ENCODE data around the gene TBX1.

The TBX1 gene

DNA sequence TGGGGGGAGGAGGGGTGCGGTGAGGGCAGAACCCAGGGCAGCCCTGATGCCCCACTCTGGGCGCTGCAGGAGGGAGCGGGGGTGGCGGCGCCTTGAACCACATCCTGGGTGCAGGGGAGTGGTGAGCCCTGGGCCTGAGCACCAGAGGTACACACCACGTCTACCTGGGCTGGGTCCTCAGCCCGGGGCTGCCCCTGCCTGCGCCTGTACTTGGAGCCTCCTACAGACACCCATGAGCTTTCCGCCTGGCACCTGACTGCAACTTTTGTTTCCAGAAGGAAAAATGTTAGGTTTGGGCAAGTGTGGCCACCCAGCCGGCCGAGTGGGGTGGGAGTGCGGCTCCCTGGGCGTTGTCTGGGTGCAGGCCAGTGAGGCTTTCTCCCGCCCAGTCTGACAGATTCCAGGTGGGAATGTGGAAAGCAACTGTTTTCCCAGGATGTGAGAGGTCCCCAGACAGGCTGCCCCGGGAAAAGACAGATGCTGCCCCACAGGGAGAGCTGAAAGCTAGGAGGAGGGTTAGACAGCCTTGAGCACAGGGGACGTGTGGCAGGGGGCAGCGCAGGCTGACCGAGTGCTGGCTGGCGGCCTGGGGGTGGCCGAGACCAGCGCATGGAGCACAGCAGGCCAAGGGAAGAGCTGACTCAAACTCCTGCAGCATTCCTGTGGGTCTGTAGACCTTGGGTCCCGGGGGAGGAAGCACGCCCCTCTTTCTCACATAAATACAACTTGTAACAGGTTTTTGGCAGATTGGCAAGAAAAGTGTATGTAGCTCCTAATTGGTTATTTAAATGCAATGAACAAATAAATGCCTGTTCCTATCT lies 50.0 kb downstream of the TBX1 start:
- peak; percentile 28 for DNase-seq (ENCODE audit: low read depth)
- H3K4me3 ChIP-seq (ENCODE audit: control insufficient read depth, low read depth, low read length), result no peak overlapping the region
- TF ChIP-seq CTCF (IDR thresholded peaks at IDR 0.05; ENCODE audit: control insufficient read depth, insufficient read depth, low read depth, low read length, missing control alignments), result no peak

- DNase-seq (ENCODE audit: low read depth), result no peak
- no peak for TF ChIP-seq CTCF (IDR thresholded peaks at IDR 0.05; ENCODE audit: control insufficient read depth, insufficient read depth, low read depth, low read length, missing control alignments)
Observed at GRCh38 chr22:19811211-19811621, 50.6 kb downstream of the TBX1 start.

GRCh38 chr22:19811811-19812771 lies 51.5 kb downstream of the TBX1 start:
- no peak for DNase-seq (ENCODE audit: low read depth)

More at GRCh38 chr22:19811211-19811621, 50.6 kb downstream of the TBX1 start:
- no peak overlapping the region for H3K4me3 ChIP-seq (ENCODE audit: control insufficient read depth, low read depth, low read length)

GRCh38 chr22:19812910-19813309 lies 52.3 kb downstream of the TBX1 start:
- no peak for TF ChIP-seq CTCF (IDR thresholded peaks at IDR 0.05; ENCODE audit: control insufficient read depth, insufficient read depth, low read depth, low read length, missing control alignments)
- DNase-seq (ENCODE audit: low read depth), result no peak
- H3K4me3 ChIP-seq (ENCODE audit: control insufficient read depth, low read depth, low read length), result no peak overlapping the region

More at GRCh38 chr22:19811811-19812771, 51.5 kb downstream of the TBX1 start:
- H3K4me3 ChIP-seq (ENCODE audit: control insufficient read depth, low read depth, low read length), result no peak overlapping the region
- TF ChIP-seq CTCF (IDR thresholded peaks at IDR 0.05; ENCODE audit: control insufficient read depth, insufficient read depth, low read depth, low read length, missing control alignments), result no peak

DNA sequence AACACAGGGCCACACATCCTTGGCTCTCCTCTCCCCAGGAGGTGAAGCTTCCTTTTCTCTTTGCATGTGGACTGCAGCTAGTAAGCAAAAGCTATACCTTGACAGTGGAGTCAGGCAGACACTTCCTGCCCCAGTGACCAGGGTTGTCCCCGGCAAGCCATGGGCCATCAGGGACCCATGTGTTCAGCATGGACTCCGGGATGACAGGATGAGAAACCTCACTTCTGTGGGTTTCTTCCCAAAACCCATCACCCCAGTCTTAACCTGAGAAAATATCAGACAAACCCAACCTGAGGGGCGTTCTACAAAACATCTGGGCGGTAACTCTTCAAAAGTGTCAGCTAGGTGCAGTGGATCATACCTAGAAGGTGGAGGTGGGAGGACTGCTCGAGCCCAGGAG lies 53.9 kb downstream of the TBX1 start:
- no peak for DNase-seq (ENCODE audit: low read depth)
- H3K4me3 ChIP-seq (ENCODE audit: control insufficient read depth, low read depth, low read length), result no peak overlapping the region
- no peak for TF ChIP-seq CTCF (IDR thresholded peaks at IDR 0.05; ENCODE audit: control insufficient read depth, insufficient read depth, low read depth, low read length, missing control alignments)

DNA sequence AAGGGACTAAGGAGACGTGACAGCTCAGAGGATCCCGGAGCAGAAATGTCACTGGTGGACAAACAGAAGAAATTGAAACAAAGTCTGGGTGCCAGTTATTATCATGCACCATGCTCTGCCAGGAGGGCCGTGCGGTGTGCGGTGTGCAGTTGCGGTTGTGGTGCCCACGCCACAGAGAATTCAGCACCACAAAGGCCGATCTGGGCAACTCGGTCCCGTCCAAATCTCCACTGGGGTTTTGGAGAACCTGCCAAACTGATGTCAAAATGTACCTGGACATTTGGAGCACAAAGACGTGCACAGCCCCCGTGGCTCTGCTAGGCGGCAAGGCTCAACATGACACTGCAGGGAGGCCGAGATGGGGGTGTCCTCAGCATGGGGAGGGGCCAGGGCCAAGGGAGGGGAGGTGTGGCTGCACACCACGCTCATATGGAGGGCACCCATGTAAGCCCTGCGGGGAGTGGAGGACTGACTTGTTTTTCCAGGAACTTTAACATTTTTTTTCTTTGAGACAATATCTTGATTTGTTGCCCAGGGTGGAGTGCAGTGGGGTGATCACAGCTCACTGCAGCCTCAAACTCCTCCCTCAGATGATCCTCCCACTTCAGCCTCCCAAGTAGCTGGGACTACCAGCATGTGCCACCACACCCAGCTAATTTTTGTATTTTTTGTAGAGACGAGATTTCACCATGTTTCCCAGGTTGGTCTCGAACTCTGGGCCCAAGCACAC lies 54.7 kb downstream of the TBX1 start:
- no peak for DNase-seq (ENCODE audit: low read depth)
- H3K4me3 ChIP-seq (ENCODE audit: control insufficient read depth, low read depth, low read length), result no peak overlapping the region
- TF ChIP-seq CTCF (IDR thresholded peaks at IDR 0.05; ENCODE audit: control insufficient read depth, insufficient read depth, low read depth, low read length, missing control alignments), result no peak

Measured in AG09309 (cell line).